GM12878 (cell line): Measurements from ENCODE around the gene THUMPD3. TPM values are rescaled to one million over a fixed set of nuclear protein-coding genes. Genes with fewer than 3 reads are reported as not detected.

Experiments used
- ATAC-seq: fragments of 200-7000 bp; cut with Tn5 transposase; 3 replicates; pipeline ENCODE4 v1.9.1; 2020; ENCODE audit warnings: mild to moderate bottlenecking, moderate library complexity
- BruUV-seq: library from RNA; stranded (reverse); fragments of 400-500 nt; replicated peaks from 2 replicates; lab custom pipeline; 2021; lab: Mats Ljungman, UMichigan
- CTCF ChIA-PET: fragments of 300-600 bp; sonication (Branson Sonifier 250); formaldehyde crosslinking; extraction: SDS; loops from one replicate; lab custom pipeline; 2021; ENCODE audit warnings: inconsistent platforms; lab: Yijun Ruan, JAX
- POLR2A ChIA-PET: fragments of 350-600 bp; formaldehyde crosslinking; extraction: SDS; loops from one replicate; lab custom pipeline; 2021; ENCODE audit warnings: inconsistent platforms; lab: Charles Lee
- RAD21 ChIA-PET: fragments of 300-600 bp; sonication (Branson Sonifier 250); formaldehyde crosslinking; loops from one replicate; lab custom pipeline; 2023; ENCODE audit warnings: antibody characterized with exemption; ENCODE audit not compliant: unreplicated experiment; lab: Charles Lee
- SMC1A ChIA-PET: fragments of 300-600 bp; sonication (Branson Sonifier 250); formaldehyde crosslinking; loops from one replicate; lab custom pipeline; 2023; ENCODE audit not compliant: unreplicated experiment, uncharacterized antibody; lab: Charles Lee
- DNase-seq: peaks from one replicate; pipeline ENCODE4 v3.0.0-alpha.2; 2011; ENCODE audit warnings: low read depth, low spot score
- FAIRE-seq: peaks from 3 replicates; lab custom pipeline; 2011; peaks lifted over from hg19 to GRCh38; lab: Jason Lieb, UNC
- H2AFZ ChIP-seq: 2 replicates; pipeline ENCODE4 v1.6.0; 2011; ENCODE audit warnings: low read depth, low read length, control low read depth; ENCODE audit not compliant: control insufficient read depth
- H3K27ac ChIP-seq: 2 replicates; pipeline ENCODE4 v1.5.1; 2011; ENCODE audit warnings: control low read depth; ENCODE audit not compliant: control insufficient read depth, insufficient read depth
- H3K27me3 ChIP-seq, 2 experiments: replicated peaks in 1 of 2; 2 replicates each; pipeline versions ENCODE4 v1.6.0 to v1.6.1; 2011; ENCODE audit warnings: low read length in 1 of 2; ENCODE audit not compliant: control insufficient read depth in 2 of 2, insufficient read depth in 2 of 2
- H3K36me3 ChIP-seq, 2 experiments: 2 replicates each; pipeline ENCODE4 v1.5.1; 2011; ENCODE audit warnings: low read length in 1 of 2; ENCODE audit not compliant: control insufficient read depth in 2 of 2, insufficient read depth in 2 of 2
- H3K4me1 ChIP-seq: 2 replicates; pipeline ENCODE4 v1.6.1; 2011; ENCODE audit warnings: mild to moderate bottlenecking, low read length, moderate library complexity, mixed read lengths; ENCODE audit not compliant: control insufficient read depth, insufficient read depth
- H3K4me2 ChIP-seq: 2 replicates; pipeline ENCODE4 v1.6.0; 2011; ENCODE audit warnings: control low read depth; ENCODE audit not compliant: control insufficient read depth, insufficient read depth
- H3K4me3 ChIP-seq: fragments of 200-600 bp; sonication (generic); 2 replicates; pipeline ENCODE4 v1.5.1; 2016
- H3K79me2 ChIP-seq: 2 replicates; pipeline ENCODE4 v1.6.0; 2011; ENCODE audit warnings: low read length; ENCODE audit not compliant: control insufficient read depth, insufficient read depth
- H3K9ac ChIP-seq: 2 replicates; pipeline ENCODE4 v1.8.0; 2011; ENCODE audit warnings: low read length, control low read depth, mixed read lengths; ENCODE audit not compliant: control insufficient read depth, insufficient read depth
- H3K9me3 ChIP-seq: replicated peaks from 3 replicates; pipeline ENCODE4 v1.5.1; 2011; ENCODE audit warnings: mild to moderate bottlenecking, low read length; ENCODE audit not compliant: control insufficient read depth, insufficient read depth
- H4K20me1 ChIP-seq: 2 replicates; pipeline ENCODE4 v1.6.0; 2011; ENCODE audit not compliant: control insufficient read depth, insufficient read depth
- ASH2L ChIP-seq: fragments of 300-600, 200-600 bp; sonication (generic); IDR thresholded peaks from 2 replicates; pipeline ENCODE4 v1.6.1; 2017; ENCODE audit warnings: low read depth, mild to moderate bottlenecking, borderline replicate concordance
- E2F8 ChIP-seq: fragments of 450-650 bp; IDR thresholded peaks from 2 replicates; pipeline ENCODE4 v1.6.1; 2018; ENCODE audit warnings: mild to moderate bottlenecking, low read depth, moderate library complexity; ENCODE audit not compliant: partially characterized antibody
- EZH2 ChIP-seq: IDR thresholded peaks from 2 replicates; pipeline ENCODE4 v1.6.1; 2012; ENCODE audit warnings: low read depth, mild to moderate bottlenecking, control low read depth, inconsistent platforms, low read length, borderline replicate concordance; ENCODE audit not compliant: control insufficient read depth
- LARP7 ChIP-seq: fragments of 450-650 bp; IDR thresholded peaks from 2 replicates; pipeline ENCODE4 v1.6.1; 2017; ENCODE audit warnings: mild to moderate bottlenecking
- POLR2A ChIP-seq: IDR thresholded peaks from 2 replicates; pipeline ENCODE4 v1.6.1; 2011; ENCODE audit warnings: low read depth, mild to moderate bottlenecking, low read length
- POLR2AphosphoS5 ChIP-seq: IDR thresholded peaks from 2 replicates; pipeline ENCODE4 v1.6.1; 2011; ENCODE audit warnings: mild to moderate bottlenecking, low read length, inconsistent platforms
- RELA ChIP-seq: fragments of 450-650 bp; IDR thresholded peaks from 2 replicates; pipeline ENCODE4 v1.8.0; 2014; ENCODE audit warnings: borderline replicate concordance; ENCODE audit not compliant: partially characterized antibody
- ZNF384 ChIP-seq: IDR thresholded peaks from 2 replicates; pipeline ENCODE4 v1.6.1; 2012; ENCODE audit warnings: low read depth, mild to moderate bottlenecking, low read length, improper control_type of control experiment, borderline replicate concordance
- WGBS: methylation state at CpG from one replicate; pipeline ENCODE4 v1.1.6; 2016; ENCODE audit warnings: low lambda C conversion rate; ENCODE audit not compliant: insufficient replicate concordance, insufficient coverage; ENCODE audit errors: missing lambda C conversion rate; 5-methylcytosine and 5-hydroxymethylcytosine counted together
- in situ Hi-C: fragments of 300-500 bp; cut with MboI; formaldehyde crosslinking; loops from 9 replicates; pipeline ENCODE4 v1.14.3; 2018; ENCODE audit warnings: mixed read lengths
- intact Hi-C: fragments of 100-400 bp; cut with micrococcal nuclease; formaldehyde crosslinking; loops from one replicate; pipeline ENCODE4 v1.14.2; 2022; ENCODE audit not compliant: unreplicated experiment
- polyA plus RNA-seq, 11 experiments: library from polyadenylated mRNA; depleted of rRNA in 4 of 11; unstranded in 6 of 11; stranded (reverse) in 5 of 11; fragments of >200 nt; fragmentation: Nextera tagmentation in 4 of 11; fragmentation: Illumina TruSeq in 1 of 11; extraction: Ambion mirVana in 4 of 11; extraction: Trizol in 1 of 11; gene quantifications; 1 replicate in 1 of 11; 2 replicates in 10 of 11; pipeline versions ENCODE4 v1.2.1 to v1.2.3, GENCODE V29; 2011 to 2016; ENCODE audit warnings: inconsistent platforms in 2 of 11, missing spikeins in 2 of 11, low read depth in 1 of 11
- total RNA-seq, 4 experiments: library from RNA; depleted of rRNA in 3 of 4; stranded (reverse); fragments of >200 nt in 3 of 4; fragmentation: Illumina TruSeq in 1 of 4; extraction: Trizol in 1 of 4; gene quantifications; 2 replicates each; pipeline versions ENCODE4 v1.2.1 to v1.2.3, GENCODE V29; 2013 to 2021
- TF ChIP-seq, protein P1 (sequence below): fragments of 450-650 bp; IDR thresholded peaks from 2 replicates; pipeline ENCODE4 v1.6.1; 2017; ENCODE audit warnings: antibody characterized with exemption, mild to moderate bottlenecking, moderate library complexity

Gene THUMPD3
- total and polyA plus RNA-seq, 10 of the 15 experiments (the other 5 are each of a cell fraction or from before 2014, with no cell fraction given): 28.7 to 47.4 (median 41.8) TPM

- Histone ChIP-seq H3K4me3 (no peak overlapping the region), H4K20me1 (peaks cover 3% of the 10 kb centered on the region), H3K9me3 (no peaks in the 10 kb centered on the region), H3K9ac (no peak overlapping the region), H3K4me1 (no peaks in the 10 kb centered on the region), H3K27ac (no peak overlapping the region), H3K79me2 (peaks cover 40% of the 10 kb centered on the region), H2AFZ (no peak overlapping the region), H3K36me3 (peaks cover 5 to 60% of the 10 kb centered on the region in 2 experiments), H3K27me3 (no peaks in the 10 kb centered on the region), H3K4me2 (no peak overlapping the region)
- ChIA-PET CTCF (interaction anchor here (0.5 kb wide), 1 partner anchor 453 kb away, joined by 3 read pairs; no protein-coding TSS in a partner anchor), RAD21 (no interaction called here), POLR2A (interaction anchor here (0.5 to 0.6 kb wide), 3 partner anchors 24 to 220 kb away, joined by 3 read pairs; no protein-coding TSS in a partner anchor), SMC1A (interaction anchor here (0.8 to 1.0 kb wide), 2 partner anchors 16 to 25 kb away, joined by 3 to 4 read pairs; partner anchors contain the start of gene THUMPD3)
- ATAC-seq (no peak), DNase-seq (no peak), FAIRE-seq (no peak)
- intact Hi-C loops: no loop called here
- BruUV-seq: no TSS peak
- TF ChIP-seq LARP7: no peak
- TF ChIP-seq RELA: no peak
- TF ChIP-seq POLR2AphosphoS5: peak; percentile 51; the same call in 1 of the 2 replicates
- no peak for TF ChIP-seq ZNF384
- no peak for TF ChIP-seq ASH2L
- WGBS: 78% methylated on average over 2 of the region's 2 CpGs
- in situ Hi-C loops: no loop called here
These were observed 25.3 kb downstream of the THUMPD3 start for GRCh38 chr3:9388142-9388541.

DNA sequence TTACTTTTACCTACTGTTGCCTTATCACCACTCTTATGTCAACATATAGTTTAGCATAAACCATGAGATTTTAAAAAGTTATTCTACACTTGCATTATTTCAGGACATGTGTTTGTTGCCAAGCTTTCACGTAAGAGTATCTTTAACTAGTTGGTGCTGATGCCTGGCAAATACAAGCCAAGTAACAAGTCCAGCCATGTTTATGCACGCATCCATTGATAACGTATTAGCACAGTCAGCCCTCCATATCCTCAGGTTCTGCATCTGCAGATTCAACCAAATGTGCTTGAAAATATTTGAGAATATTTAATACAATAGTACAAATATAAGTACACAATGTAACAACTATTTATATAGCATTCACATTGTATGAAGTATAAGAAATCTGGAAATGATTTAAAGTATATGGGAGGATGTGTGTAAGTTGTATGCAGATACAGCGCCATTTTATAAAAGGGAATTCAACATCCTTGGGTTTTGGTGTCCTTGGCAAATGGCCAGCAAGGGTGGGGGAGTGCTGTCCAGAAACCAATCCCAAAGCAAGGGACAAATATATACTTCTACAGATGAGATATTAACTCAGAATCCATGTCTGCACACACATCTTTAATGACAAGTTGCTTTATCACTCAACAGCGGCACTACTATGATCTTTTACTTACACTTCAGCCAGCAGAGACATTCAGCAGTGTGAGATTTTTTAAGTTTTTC lies 25.9 kb downstream of the THUMPD3 start:
- ATAC-seq: no peak
- intact Hi-C loops: no loop called here
- Histone ChIP-seq H3K4me1 (peaks cover 3% of the 10 kb centered on the region; the same call in 1 of the 2 replicates), H2AFZ (no peak overlapping the region), H3K9ac (no peak overlapping the region), H3K79me2 (peaks cover 46% of the 10 kb centered on the region), H3K4me2 (no peak overlapping the region), H3K9me3 (no peaks in the 10 kb centered on the region), H3K27ac (no peak overlapping the region), H3K4me3 (no peak overlapping the region), H3K36me3 (peaks cover 5 to 61% of the 10 kb centered on the region in 2 experiments), H3K27me3 (no peaks in the 10 kb centered on the region), H4K20me1 (peaks cover 3% of the 10 kb centered on the region)
- BruUV-seq: no TSS peak
- 87% methylated on average over 5 of the region's 5 CpGs for WGBS
- no peak for FAIRE-seq
- ChIA-PET POLR2A (interaction anchor here (0.5 to 0.6 kb wide), 3 partner anchors 25 to 221 kb away, joined by 3 read pairs; no protein-coding TSS in a partner anchor), SMC1A (interaction anchor here (0.8 to 1.3 kb wide), 3 partner anchors 11 to 26 kb away, joined by 3 to 4 read pairs (median 4); partner anchors contain the start of gene THUMPD3), RAD21 (no interaction called here), CTCF (no interaction called here)
- DNase-seq: no peak
- in situ Hi-C loops: no loop called here
- TF ChIP-seq E2F8 (no peak), EZH2 (no peak), POLR2A (peak; percentile 47; the same call in 1 of the 2 replicates), POLR2AphosphoS5 (peak; percentile 67; the same call in 1 of the 2 replicates)
- TF ChIP-seq, protein P1, sequence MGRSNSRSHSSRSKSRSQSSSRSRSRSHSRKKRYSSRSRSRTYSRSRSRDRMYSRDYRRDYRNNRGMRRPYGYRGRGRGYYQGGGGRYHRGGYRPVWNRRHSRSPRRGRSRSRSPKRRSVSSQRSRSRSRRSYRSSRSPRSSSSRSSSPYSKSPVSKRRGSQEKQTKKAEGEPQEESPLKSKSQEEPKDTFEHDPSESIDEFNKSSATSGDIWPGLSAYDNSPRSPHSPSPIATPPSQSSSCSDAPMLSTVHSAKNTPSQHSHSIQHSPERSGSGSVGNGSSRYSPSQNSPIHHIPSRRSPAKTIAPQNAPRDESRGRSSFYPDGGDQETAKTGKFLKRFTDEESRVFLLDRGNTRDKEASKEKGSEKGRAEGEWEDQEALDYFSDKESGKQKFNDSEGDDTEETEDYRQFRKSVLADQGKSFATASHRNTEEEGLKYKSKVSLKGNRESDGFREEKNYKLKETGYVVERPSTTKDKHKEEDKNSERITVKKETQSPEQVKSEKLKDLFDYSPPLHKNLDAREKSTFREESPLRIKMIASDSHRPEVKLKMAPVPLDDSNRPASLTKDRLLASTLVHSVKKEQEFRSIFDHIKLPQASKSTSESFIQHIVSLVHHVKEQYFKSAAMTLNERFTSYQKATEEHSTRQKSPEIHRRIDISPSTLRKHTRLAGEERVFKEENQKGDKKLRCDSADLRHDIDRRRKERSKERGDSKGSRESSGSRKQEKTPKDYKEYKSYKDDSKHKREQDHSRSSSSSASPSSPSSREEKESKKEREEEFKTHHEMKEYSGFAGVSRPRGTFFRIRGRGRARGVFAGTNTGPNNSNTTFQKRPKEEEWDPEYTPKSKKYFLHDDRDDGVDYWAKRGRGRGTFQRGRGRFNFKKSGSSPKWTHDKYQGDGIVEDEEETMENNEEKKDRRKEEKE: no peak
